GM23338 (cell line): ENCODE results near the gene PBOV1.

Experiments used
- CREB1 ChIP-seq: fragments of 250-450 bp; sonication (Bioruptor Pico); IDR thresholded peaks from 2 replicates; pipeline ENCODE4 v1.5.0; 2020; ENCODE audit warnings: low read depth, mild to moderate bottlenecking, moderate library complexity
- EZH2 ChIP-seq: fragments of 200-600 bp; sonication (generic); IDR thresholded peaks from one replicate; pipeline ENCODE4 v1.8.0; 2017; ENCODE audit warnings: antibody characterized with exemption, mild to moderate bottlenecking, low read depth; ENCODE audit not compliant: unreplicated experiment
- EZH2phosphoT487 ChIP-seq: fragments of 200-600 bp; sonication (generic); IDR thresholded peaks from one replicate; pipeline ENCODE4 v1.8.1; 2018; ENCODE audit warnings: antibody characterized with exemption; ENCODE audit not compliant: unreplicated experiment
- JUNB ChIP-seq: IDR thresholded peaks from one replicate; pipeline ENCODE4 v1.6.1; 2016; ENCODE audit warnings: antibody characterized with exemption; ENCODE audit not compliant: unreplicated experiment
- POLR2AphosphoS5 ChIP-seq: IDR thresholded peaks from 2 replicates; pipeline ENCODE4 v1.6.1; 2016; ENCODE audit warnings: antibody characterized with exemption, low read depth
- REST ChIP-seq: IDR thresholded peaks from one replicate; pipeline ENCODE4 v1.6.1; 2018; ENCODE audit warnings: antibody characterized with exemption; ENCODE audit not compliant: unreplicated experiment
- ZNF331 ChIP-seq: fragments of 250-450 bp; sonication (Bioruptor Pico); IDR thresholded peaks from 2 replicates; pipeline ENCODE4 v1.5.0; 2020; ENCODE audit warnings: low read depth, mild to moderate bottlenecking, moderate library complexity
- TF ChIP-seq, protein P1 (sequence below), 2 experiments: fragments of 200-600 bp in 1 of 2; sonication (generic) in 1 of 2; conservative IDR thresholded peaks; 2 replicates each; pipeline versions ENCODE4 v1.5.1 to v1.6.1; 2016 to 2017; ENCODE audit warnings: antibody characterized with exemption in 2 of 2, low read depth in 2 of 2, mild to moderate bottlenecking in 2 of 2, moderate library complexity in 1 of 2
- TF ChIP-seq, protein P2 (sequence below): IDR thresholded peaks from 2 replicates; pipeline ENCODE4 v1.6.1; 2016; ENCODE audit warnings: antibody characterized with exemption

GRCh38 chr6:138204792-138205384, 13.4 kb downstream of the PBOV1 start:
- TF ChIP-seq, protein P1, sequence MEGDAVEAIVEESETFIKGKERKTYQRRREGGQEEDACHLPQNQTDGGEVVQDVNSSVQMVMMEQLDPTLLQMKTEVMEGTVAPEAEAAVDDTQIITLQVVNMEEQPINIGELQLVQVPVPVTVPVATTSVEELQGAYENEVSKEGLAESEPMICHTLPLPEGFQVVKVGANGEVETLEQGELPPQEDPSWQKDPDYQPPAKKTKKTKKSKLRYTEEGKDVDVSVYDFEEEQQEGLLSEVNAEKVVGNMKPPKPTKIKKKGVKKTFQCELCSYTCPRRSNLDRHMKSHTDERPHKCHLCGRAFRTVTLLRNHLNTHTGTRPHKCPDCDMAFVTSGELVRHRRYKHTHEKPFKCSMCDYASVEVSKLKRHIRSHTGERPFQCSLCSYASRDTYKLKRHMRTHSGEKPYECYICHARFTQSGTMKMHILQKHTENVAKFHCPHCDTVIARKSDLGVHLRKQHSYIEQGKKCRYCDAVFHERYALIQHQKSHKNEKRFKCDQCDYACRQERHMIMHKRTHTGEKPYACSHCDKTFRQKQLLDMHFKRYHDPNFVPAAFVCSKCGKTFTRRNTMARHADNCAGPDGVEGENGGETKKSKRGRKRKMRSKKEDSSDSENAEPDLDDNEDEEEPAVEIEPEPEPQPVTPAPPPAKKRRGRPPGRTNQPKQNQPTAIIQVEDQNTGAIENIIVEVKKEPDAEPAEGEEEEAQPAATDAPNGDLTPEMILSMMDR (conservative IDR thresholded peaks at IDR 0.05; ENCODE audit: low read depth in 2 of 2), result no peak
- TF ChIP-seq POLR2AphosphoS5 (no peak), EZH2 (no peak), REST (no peak), EZH2phosphoT487 (no peak), JUNB (no peak), CREB1 (CRISPR knock-in tag) (no peak), ZNF331 (CRISPR knock-in tag) (no peak)
- TF ChIP-seq, protein P2, sequence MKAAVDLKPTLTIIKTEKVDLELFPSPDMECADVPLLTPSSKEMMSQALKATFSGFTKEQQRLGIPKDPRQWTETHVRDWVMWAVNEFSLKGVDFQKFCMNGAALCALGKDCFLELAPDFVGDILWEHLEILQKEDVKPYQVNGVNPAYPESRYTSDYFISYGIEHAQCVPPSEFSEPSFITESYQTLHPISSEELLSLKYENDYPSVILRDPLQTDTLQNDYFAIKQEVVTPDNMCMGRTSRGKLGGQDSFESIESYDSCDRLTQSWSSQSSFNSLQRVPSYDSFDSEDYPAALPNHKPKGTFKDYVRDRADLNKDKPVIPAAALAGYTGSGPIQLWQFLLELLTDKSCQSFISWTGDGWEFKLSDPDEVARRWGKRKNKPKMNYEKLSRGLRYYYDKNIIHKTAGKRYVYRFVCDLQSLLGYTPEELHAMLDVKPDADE, result no peak
